H9 (cell line): ENCODE data around the gene ASS1. TPM values are rescaled to one million over a fixed set of nuclear protein-coding genes. Genes with fewer than 3 reads are reported as not detected.

ENCODE experiments used
- DNase-seq: peaks from one replicate; pipeline ENCODE4 v3.0.0-alpha.2; 2017
- H2AFZ ChIP-seq: one replicate; pipeline ENCODE4 v1.6.1; 2013; ENCODE audit warnings: mild to moderate bottlenecking, low read length, control low read depth, moderate library complexity
- H2AK5ac ChIP-seq: 2 replicates; pipeline ENCODE4 v1.6.1; 2013; ENCODE audit warnings: low read length, control low read depth, mixed read lengths; ENCODE audit not compliant: insufficient read length
- H2BK120ac ChIP-seq: one replicate; pipeline ENCODE4 v1.6.1; 2013; ENCODE audit warnings: low read depth, mild to moderate bottlenecking, low read length, control low read depth, inconsistent platforms; ENCODE audit not compliant: poor library complexity, severe bottlenecking
- H2BK12ac ChIP-seq: 2 replicates; pipeline ENCODE4 v1.6.1; 2013; ENCODE audit warnings: low read length, control low read depth, mixed read lengths, low read depth; ENCODE audit not compliant: insufficient read length
- H2BK15ac ChIP-seq: 2 replicates; pipeline ENCODE4 v1.6.1; 2013; ENCODE audit warnings: low read depth, low read length, control low read depth
- H2BK20ac ChIP-seq: one replicate; pipeline ENCODE4 v1.6.1; 2013; ENCODE audit warnings: low read depth, mild to moderate bottlenecking, low read length, control low read depth, inconsistent platforms; ENCODE audit not compliant: poor library complexity, severe bottlenecking
- H2BK5ac ChIP-seq: 2 replicates; pipeline ENCODE4 v1.6.1; 2013; ENCODE audit warnings: low read length, control low read depth, mixed read lengths; ENCODE audit not compliant: insufficient read length
- H3K14ac ChIP-seq: 2 replicates; pipeline ENCODE4 v1.6.1; 2013; ENCODE audit warnings: low read length, control low read depth; ENCODE audit not compliant: insufficient read depth
- H3K18ac ChIP-seq: 2 replicates; pipeline ENCODE4 v1.6.1; 2013; ENCODE audit warnings: low read depth, mild to moderate bottlenecking, mixed read lengths, low read length, control low read depth; ENCODE audit not compliant: insufficient read length
- H3K23ac ChIP-seq: 2 replicates; pipeline ENCODE4 v1.6.1; 2013; ENCODE audit warnings: low read length, control low read depth, mixed read lengths, low read depth; ENCODE audit not compliant: insufficient read length
- H3K23me2 ChIP-seq: 2 replicates; pipeline ENCODE4 v1.6.1; 2013; ENCODE audit warnings: low read depth, mild to moderate bottlenecking, mixed read lengths, low read length, control low read depth; ENCODE audit not compliant: insufficient read length, poor library complexity, severe bottlenecking
- H3K27ac ChIP-seq: 2 replicates; pipeline ENCODE4 v1.5.1; 2013; ENCODE audit warnings: low read length, control low read depth, mixed read lengths, low read depth; ENCODE audit not compliant: insufficient read length
- H3K27me3 ChIP-seq: 2 replicates; pipeline ENCODE4 v1.6.1; 2013; ENCODE audit warnings: low read length, control low read depth, inconsistent platforms; ENCODE audit not compliant: insufficient read depth
- H3K4ac ChIP-seq: 2 replicates; pipeline ENCODE4 v1.6.1; 2013; ENCODE audit warnings: low read depth, mild to moderate bottlenecking, control low read depth, inconsistent platforms, low read length, moderate library complexity
- H3K4me1 ChIP-seq: 2 replicates; pipeline ENCODE4 v1.6.1; 2013; ENCODE audit warnings: low read length, control low read depth, inconsistent platforms; ENCODE audit not compliant: insufficient read depth
- H3K4me2 ChIP-seq: 2 replicates; pipeline ENCODE4 v1.6.1; 2013; ENCODE audit warnings: low read length, control low read depth, mixed read lengths; ENCODE audit not compliant: insufficient read length, insufficient read depth
- H3K56ac ChIP-seq: 2 replicates; pipeline ENCODE4 v1.6.1; 2013; ENCODE audit warnings: low read depth, mild to moderate bottlenecking, mixed read lengths, low read length, control low read depth; ENCODE audit not compliant: insufficient read length
- H3K79me1 ChIP-seq: 2 replicates; pipeline ENCODE4 v1.6.1; 2013; ENCODE audit warnings: low read depth, mild to moderate bottlenecking, moderate library complexity, low read length, control low read depth, inconsistent platforms; ENCODE audit not compliant: insufficient read depth, poor library complexity, severe bottlenecking
- H3K79me2 ChIP-seq: 2 replicates; pipeline ENCODE4 v1.6.1; 2013; ENCODE audit warnings: low read length, control low read depth, inconsistent platforms; ENCODE audit not compliant: insufficient read depth
- H3K9ac ChIP-seq: 2 replicates; pipeline ENCODE4 v1.6.1; 2013; ENCODE audit warnings: low read length, control low read depth, mixed read lengths; ENCODE audit not compliant: insufficient read length; ENCODE audit errors: extremely low read depth
- H3K9me3 ChIP-seq: one replicate; pipeline ENCODE4 v1.6.1; 2013; ENCODE audit warnings: low read depth, low read length, inconsistent platforms; ENCODE audit not compliant: control insufficient read depth
- H3T11ph ChIP-seq: one replicate; pipeline ENCODE4 v1.6.1; 2013; ENCODE audit warnings: mild to moderate bottlenecking, low read length, control low read depth, inconsistent platforms
- H4K20me1 ChIP-seq: one replicate; pipeline ENCODE4 v1.6.1; 2013; ENCODE audit not compliant: control insufficient read depth, insufficient read length, insufficient read depth
- H4K5ac ChIP-seq: 2 replicates; pipeline ENCODE4 v1.6.1; 2013; ENCODE audit warnings: low read depth, mild to moderate bottlenecking, mixed read lengths, low read length, control low read depth; ENCODE audit not compliant: insufficient read length
- H4K8ac ChIP-seq: replicated peaks from 2 replicates; pipeline ENCODE4 v1.6.1; 2013; ENCODE audit warnings: low read length, control low read depth, mixed read lengths, low read depth; ENCODE audit not compliant: insufficient read length
- H4K91ac ChIP-seq: 2 replicates; pipeline ENCODE4 v1.6.1; 2013; ENCODE audit warnings: low read depth, mild to moderate bottlenecking, moderate library complexity, mixed read lengths, low read length, control low read depth; ENCODE audit not compliant: insufficient read length
- H3K27ac Mint-ChIP-seq, 3 experiments: 2 replicates in 2 of 3; 3 replicates in 1 of 3; pipeline ENCODE4 v1.8.0; 2020 to 2021; ENCODE audit warnings: mixed read lengths in 3 of 3, mild to moderate bottlenecking in 1 of 3, moderate library complexity in 1 of 3
- H3K27me3 Mint-ChIP-seq: 2 replicates; pipeline ENCODE4 v1.8.0; 2021; ENCODE audit warnings: low read depth, mild to moderate bottlenecking, moderate library complexity, mixed read lengths
- H3K36me3 Mint-ChIP-seq, 3 experiments: 2 replicates in 2 of 3; 3 replicates in 1 of 3; pipeline ENCODE4 v1.8.0; 2020 to 2021; ENCODE audit warnings: low read depth in 3 of 3, mixed read lengths in 3 of 3; ENCODE audit not compliant: insufficient read depth in 1 of 3
- H3K4me1 Mint-ChIP-seq, 2 experiments: 2 replicates each; pipeline ENCODE4 v1.8.0; 2020; ENCODE audit warnings: mixed read lengths in 2 of 2
- H3K4me3 Mint-ChIP-seq, 2 experiments: 2 replicates in 1 of 2; 3 replicates in 1 of 2; pipeline ENCODE4 v1.8.0; 2020 to 2021; ENCODE audit warnings: mild to moderate bottlenecking in 2 of 2, mixed read lengths in 2 of 2, moderate library complexity in 1 of 2
- H3K9me3 Mint-ChIP-seq, 2 experiments: 2 replicates in 1 of 2; 3 replicates in 1 of 2; pipeline ENCODE4 v1.8.0; 2020; ENCODE audit warnings: mild to moderate bottlenecking in 2 of 2, mixed read lengths in 2 of 2, moderate library complexity in 1 of 2
- CTCF ChIP-seq: fragments of 200-600 bp; sonication (generic); conservative IDR thresholded peaks from 3 replicates; pipeline ENCODE4 v1.8.0; 2021; ENCODE audit warnings: antibody characterized with exemption, mild to moderate bottlenecking
- WGBS: extraction: QIAGEN DNeasy Blood & Tissue Kit; methylation state at CpG from one replicate; pipeline ENCODE4 v1.1.7; 2013; ENCODE audit warnings: missing lambda C conversion rate, low lambda C conversion rate, mixed read lengths; ENCODE audit not compliant: insufficient read length; ENCODE audit errors: extremely low coverage; 5-methylcytosine and 5-hydroxymethylcytosine counted together
- total RNA-seq: library from RNA; stranded (reverse); gene quantifications from 2 replicates; pipeline ENCODE4 v1.2.1, GENCODE V29; 2021

ASS1 gene
- total RNA-seq, 1 experiment from 2014 or later: 118 TPM

- no peak for TF ChIP-seq CTCF
- Histone ChIP-seq H3K4me2 (no peak overlapping the region), H2AFZ (no peak overlapping the region), H3K27ac (no peak overlapping the region), H2BK5ac (no peak overlapping the region), H3K4ac (no peak overlapping the region), H2BK12ac (no peak overlapping the region), H3K9ac (no peak overlapping the region), H3K23ac (no peak overlapping the region), H4K20me1 (no peaks in the 10 kb centered on the region), H4K91ac (no peak overlapping the region), H3K56ac (no peak overlapping the region), H3K4me1 (0 out of 2 replicates have a peak, but pooled peaks cover 2% of the 10 kb centered on the region), H3K14ac (no peak overlapping the region; the same call in 1 of the 2 replicates), H2BK20ac (no peak overlapping the region), H3K9me3 (no peaks in the 10 kb centered on the region), H2BK15ac (no peak overlapping the region), H3K79me1 (no peaks in the 10 kb centered on the region), H3T11ph (no peak overlapping the region), H2AK5ac (no peak overlapping the region), H4K5ac (no peak overlapping the region), H3K79me2 (no peaks in the 10 kb centered on the region), H3K23me2 (no peaks in the 10 kb centered on the region), H4K8ac (no peak overlapping the region), H2BK120ac (no peak overlapping the region), H3K18ac (no peak overlapping the region), H3K27me3 (no peaks in the 10 kb centered on the region)
- no peak overlapping the region for H3K27ac Mint-ChIP-seq
- no peak for DNase-seq
- no peaks in the 10 kb centered on the region for H3K9me3 Mint-ChIP-seq
- no CpG with 5 or more reads among the region's 12 CpGs for WGBS
- H3K36me3 Mint-ChIP-seq: peaks cover 2 to 34% (median 13%) of the 10 kb centered on the region in 3 experiments; a peak in 5 of 7 replicates
- H3K4me1 Mint-ChIP-seq: peaks cover 10 to 38% of the 10 kb centered on the region in 2 experiments
- H3K4me3 Mint-ChIP-seq: no peak overlapping the region
- no peaks in the 10 kb centered on the region for H3K27me3 Mint-ChIP-seq
Observed at GRCh38 chr9:130477564-130477963, 32.8 kb downstream of the ASS1 start.
